Activated CD4-positive, alpha-beta T cell treated with anti-CD3 and anti-CD28 coated beads for 1 hour (primary cell): Measurements from ENCODE around the gene SPEM3.

ENCODE experiments used
- DNase-seq: peaks from one replicate; pipeline ENCODE4 v3.0.0-alpha.2; 2020

SPEM3 gene

DNA sequence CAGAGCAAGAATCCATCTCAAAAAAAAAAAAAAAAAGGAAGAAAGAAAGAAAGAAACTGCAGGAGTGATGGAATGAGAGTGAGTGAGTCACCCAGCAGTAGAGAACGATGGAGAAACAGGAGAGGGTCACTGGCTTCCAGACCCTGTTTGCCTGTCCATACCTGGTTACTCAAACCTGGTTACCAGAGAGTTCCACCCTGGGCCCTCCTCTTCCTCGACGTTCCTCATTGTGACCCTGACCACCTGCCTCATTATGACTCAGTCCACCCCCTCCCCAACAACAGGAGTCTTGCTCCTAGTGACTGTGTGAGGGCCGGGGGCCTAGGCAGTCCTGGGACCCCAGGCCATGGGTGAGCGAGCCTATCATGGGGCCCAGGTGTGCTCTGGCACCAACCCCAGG lies at the start of gene SPEM3:
Gene SPEM3 (plus strand): TSS at position 301 of the 400 bp plus-strand sequence. CDS start 46 bp downstream, at position 347.
- DNase-seq, result no peak

DNA sequence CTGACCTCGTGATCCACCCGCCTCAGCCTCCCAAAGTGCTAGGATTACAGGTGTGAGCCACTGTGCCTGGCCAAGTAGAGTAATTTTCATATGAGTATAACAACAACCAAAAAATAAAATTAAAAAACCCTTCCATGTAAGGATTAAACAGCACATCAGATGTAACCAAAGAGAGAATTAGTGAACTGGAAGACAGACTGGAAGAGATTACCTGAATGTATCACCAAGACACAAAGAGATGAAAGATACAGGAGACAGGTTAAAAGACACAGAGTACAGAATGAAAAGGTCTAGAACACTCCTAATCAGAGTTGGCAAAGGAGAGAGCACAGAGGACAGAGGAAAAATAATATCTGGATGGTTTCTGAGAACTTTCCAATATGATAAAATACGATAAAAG lies 49.5 kb upstream of the SPEM3 start:
- DNase-seq, result no peak

DNA sequence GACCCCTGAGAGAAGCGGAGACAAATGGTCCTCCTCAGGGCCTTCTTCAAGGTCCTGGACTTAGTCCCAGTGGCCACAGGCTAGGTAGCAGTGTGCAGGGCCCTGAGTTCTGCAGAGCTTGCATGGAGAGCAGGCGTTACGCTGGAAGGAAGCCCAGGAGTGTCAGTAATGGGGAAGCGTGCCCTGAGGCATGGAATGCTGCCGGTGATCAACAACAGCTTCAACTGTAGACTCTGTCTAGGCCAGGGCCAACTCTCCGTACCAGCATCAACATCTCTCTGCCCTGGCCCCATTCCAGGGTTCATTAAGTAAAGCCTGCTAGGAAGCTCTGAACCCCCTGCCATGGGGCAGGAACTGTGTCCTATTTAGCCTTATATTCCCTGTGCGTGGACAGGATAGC lies 48.3 kb upstream of the SPEM3 start:
- no peak for DNase-seq

DNA sequence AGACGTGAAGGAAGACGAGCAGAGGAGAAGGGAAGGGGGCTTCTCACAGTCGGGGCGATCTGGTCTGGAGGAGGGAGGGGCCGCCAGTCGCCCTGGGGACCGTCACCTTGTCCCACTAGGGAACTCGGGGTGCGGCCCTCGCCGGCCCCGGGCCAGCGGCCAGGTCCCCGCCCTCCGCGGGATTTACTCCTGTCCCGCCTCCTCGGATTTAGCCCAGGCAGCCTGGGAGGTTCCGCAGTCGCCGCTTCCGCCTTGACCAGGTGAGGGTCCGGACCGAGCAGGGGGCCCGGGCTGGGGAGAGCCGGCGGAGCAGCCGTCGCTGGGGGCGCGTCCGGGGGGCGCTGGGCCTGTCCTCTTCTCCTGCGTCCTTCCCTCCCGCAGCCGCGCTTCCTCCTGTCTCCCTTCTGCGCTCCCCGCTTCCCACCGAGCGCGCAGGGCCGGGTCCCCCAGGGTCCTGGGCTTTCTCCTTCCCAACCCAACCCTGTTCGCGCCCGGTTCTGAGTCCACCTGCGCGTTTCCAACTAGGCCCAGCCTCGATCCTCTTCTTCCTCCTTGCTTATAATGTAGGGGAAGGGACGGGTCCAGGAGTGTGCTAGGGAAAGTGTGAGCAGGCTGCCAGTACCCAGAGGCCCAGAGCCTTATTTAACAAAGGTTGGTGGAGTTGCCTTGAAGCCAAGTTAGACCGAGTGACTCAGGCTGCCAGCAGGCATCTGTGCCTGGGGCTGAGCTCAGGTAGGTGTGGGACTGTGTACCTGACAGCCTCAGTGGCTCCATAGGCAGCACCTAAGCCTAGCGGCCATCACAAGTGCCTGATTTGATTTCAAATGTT lies 47.6 kb upstream of the SPEM3 start, which contains the start of gene TNK1:
Gene TNK1 (plus strand): TSS at position 235 of the 829 bp plus-strand sequence. CDS start 1,838 bp downstream, outside the sequence.
- no peak for DNase-seq

DNA sequence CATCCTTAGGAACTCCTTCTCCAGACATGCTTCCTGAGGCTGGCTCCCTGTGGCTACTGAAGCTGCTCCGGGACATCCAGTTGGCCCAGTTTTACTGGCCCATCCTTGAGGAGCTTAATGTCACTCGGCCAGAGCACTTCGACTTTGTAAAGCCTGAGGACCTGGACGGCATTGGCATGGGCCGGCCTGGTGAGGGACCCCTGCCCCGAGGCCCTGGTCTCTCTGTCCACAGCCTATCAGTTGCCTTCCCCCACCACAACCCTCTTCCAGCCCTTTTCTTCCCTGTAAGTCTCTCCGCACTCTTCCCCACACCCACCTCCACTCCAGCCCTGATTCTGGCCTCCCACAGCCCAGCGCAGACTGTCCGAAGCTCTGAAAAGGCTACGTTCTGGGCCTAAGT lies 45.8 kb upstream of the SPEM3 start:
- DNase-seq, result no peak

DNA sequence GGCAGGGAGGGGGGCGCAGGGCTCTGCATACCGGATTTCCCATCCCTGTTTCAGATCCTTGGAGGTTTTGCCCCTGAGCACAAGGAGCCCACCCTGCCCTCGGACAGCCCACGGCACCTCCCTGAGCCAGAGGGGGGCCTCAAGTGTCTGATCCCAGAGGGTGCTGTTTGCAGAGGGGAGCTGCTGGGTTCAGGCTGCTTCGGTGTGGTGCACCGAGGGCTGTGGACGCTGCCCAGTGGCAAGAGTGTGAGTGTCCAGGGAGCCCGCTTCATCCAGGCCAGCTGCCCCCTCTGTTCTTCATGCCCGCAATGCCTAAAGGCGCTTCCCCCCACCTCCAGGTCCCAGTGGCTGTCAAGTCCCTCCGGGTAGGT lies 45.3 kb upstream of the SPEM3 start:
- DNase-seq, result no peak

DNA sequence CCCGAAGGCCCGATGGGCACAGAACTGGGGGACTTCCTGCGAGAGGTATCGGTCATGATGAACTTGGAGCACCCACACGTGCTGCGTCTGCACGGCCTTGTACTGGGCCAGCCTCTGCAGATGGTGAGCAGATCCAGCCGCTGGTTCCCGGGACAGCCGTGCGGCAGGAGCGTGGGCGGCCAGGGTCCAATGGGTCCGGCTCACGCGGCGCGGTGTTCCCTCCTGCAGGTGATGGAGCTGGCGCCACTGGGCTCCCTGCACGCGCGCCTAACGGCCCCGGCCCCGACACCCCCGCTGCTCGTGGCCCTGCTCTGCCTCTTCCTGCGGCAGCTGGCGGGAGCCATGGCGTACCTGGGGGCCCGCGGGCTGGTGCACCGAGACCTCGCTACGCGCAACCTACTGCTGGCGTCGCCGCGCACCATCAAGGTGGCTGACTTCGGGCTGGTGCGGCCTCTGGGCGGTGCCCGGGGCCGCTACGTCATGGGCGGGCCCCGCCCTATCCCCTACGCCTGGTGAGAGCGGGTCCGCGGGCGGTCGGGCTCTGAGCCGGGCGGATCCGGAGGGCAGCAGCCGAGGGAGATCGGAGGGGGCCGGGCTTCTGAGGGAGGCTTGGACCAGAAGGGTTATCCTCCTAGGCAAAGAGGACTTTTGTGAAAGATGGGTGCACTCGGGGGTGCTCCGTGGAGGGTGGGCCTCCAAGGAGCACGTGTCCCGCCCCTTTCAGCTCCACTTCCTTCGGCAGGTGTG lies 44.7 kb upstream of the SPEM3 start:
- DNase-seq, result peak; percentile 69

DNA sequence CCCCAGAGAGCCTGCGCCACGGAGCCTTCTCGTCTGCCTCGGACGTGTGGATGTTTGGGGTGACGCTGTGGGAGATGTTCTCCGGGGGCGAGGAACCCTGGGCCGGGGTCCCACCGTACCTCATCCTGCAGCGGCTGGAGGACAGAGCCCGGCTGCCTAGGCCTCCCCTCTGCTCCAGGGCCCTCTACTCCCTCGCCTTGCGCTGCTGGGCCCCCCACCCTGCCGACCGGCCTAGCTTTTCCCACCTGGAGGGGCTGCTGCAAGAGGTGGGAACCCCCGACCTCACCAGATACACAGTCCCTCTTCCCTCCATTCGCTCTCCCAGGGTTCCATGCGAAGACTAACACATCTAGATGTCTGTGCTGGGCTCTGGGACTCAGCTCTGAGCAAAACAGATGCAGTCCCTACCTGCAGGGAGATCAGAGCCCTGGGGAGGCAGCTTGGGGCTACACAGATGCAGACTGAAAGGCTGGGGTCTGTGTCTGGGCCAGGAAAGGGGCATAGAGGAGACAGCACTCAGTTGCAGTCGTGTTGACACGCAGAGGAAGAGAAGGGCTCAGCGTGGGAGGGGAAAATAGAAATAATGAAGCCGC lies 44.1 kb upstream of the SPEM3 start:
- DNase-seq, result no peak

DNA sequence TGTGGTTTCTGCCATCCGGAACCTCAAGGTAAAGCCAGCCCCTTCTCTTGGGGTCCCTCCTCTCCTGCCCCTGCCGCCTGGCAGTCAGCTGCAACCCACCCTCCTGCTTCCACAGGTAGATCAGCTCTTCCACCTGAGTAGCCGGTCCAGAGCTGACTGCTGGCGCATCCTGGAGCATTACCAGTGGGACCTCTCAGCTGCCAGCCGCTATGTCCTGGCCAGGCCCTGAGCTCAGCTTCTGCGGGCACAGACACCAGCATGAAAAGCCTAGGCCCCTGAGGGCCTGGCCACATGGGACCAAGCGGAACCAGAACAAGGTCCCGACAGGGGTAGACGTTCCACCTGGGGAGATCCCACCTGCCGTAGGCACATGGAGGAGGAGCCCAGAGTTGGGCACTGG lies 39.8 kb upstream of the SPEM3 start:
- no peak for DNase-seq

DNA sequence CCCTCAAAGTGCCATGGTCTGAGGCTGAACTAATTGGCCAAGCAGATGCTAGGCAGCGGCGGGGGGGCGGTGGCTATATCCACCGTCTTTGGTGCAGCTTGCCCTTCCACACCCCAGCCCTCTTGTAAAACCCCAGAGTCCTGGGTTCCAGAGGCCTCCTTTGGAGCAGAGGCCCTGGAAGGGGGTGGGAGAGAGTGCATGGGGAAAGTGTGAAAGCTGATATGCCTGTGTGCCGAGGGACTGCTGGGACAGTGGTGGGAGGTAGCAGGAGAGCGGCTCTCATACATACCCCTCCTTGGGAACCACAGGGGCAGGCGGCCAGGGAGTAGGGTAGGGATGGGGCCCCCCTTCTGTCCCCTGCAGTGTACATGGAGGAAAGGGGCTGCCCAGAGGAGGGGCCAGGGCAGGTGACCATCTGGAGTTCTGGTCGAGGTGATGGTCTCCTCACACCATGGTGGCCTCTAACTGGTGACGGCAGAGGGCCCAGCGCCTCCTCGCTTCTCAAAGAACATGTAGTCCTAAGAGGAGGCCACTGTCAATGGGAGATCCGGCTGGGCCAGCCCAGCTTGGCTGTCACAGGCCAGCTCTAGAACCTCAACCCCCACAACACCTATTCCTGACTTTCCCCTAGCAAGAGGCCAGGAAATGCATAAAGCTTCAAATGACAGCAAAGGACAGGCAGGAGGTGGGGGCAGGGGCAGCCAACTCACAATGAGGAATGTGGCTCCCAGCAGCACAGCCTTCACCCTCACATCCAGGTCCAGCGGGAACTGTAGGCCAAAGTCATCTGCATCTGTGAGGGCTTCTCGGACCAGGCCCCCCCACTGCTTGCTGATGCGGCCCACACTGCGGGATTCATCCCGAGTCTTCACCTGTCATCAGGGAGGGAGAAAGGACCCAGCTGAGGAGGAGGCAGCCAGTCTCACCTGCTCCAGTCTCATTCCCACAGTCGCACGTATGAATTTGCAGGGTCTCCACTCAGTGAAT lies 38.4 kb upstream of the SPEM3 start:
- DNase-seq, result no peak

DNA sequence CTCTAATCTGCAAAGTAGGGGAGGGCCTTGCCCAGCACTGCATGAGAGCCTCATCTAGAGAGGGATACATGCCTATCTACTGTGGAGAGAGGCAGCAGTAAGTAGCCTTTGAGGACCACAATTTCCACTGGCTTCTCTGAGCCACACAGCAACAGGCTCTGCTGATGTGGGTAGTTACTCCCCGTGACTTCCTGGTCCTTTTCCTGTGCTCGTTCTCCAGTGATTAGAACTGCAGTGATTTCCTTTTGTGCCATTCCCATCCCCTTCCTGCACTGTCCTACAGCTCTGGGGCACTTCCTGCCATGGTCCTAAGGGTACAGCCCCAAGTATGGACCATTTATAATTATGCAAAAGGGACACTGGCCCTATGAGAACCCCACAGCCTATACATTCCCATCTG lies 37.4 kb upstream of the SPEM3 start:
- DNase-seq, result no peak

DNA sequence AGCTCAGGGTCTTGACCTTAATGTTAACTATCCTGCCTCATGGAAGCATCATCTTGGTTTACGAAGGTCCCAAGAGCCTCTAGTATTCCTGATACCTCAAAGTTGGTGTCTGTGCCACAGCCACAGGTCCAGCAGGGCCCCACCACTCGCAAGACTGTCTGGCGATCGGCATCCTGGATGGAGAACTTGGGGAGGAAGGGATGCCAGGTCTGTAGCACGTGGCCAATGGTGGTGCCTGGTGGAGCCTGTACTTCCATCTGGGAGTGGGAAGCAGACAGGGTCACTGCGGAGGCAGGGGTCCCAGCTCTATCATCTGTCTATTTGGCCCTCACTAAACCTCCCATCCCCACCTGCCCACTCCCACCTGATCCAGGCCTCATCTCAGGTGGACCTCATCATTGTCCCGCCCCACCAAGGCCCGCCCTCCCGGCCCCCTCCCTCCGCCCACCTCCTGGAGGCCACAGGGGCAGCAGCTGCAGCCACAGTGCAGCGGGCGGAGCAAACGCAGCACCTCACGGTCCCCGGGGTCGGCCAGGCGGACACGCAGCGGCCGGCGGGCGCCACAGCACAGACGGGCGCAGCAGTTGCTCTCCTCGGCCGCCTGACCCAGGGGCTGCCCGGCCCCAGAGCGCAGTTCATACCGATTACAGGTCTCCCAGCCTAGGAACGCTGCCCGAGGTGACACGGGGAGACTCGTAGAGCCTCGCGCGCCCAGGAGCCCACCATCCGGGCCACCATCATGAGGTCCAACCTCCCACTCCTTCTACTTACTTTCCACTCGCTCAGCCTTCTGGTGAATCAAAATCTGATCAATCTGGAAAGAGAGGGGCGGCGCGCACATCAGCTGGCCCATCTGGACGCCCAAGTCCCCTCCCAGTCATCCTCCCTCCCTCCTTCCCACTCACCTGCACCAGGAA lies 35.7 kb upstream of the SPEM3 start:
- no peak for DNase-seq

DNA sequence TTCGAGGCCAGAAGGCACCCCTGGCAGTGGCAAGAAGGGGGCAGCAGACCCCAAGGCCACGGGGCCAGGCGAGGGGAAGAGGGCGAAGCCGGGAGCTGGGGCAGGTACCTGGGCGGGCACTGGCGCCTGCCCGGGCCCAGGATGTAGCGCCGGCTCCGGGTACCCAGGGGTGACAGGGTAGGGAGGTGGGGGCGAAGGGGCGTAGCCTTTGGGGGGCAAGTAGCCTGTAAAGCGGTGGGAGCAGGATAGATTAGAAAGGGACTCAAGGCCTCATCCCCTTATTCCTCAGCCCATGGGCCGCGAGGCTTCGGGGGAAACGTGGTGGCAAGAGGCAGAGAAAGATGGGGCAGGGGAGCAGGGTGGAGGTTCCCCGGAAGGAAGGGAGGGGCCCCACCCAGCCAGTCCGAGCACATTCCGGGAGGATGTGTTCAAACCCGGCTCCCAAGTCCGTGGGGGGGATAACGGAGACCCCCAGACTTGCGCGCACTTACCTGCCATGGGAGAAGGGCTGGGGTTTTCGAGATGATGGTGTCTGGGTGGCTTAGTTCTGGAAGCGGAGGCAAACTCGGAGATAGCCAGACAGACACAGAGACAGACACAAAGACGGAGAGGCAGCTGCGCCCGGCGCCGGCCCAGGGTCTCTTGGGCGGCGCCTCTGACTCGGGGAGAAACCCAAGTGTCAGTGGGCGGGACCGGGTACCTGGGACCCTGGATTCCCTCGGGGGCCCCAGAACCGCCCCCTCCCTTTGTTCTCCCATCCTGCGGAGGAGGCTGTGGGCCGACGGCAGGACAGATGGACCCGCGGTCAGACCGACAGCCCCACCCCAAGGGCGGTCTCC lies 34.8 kb upstream of the SPEM3 start:
- DNase-seq, result no peak

DNA sequence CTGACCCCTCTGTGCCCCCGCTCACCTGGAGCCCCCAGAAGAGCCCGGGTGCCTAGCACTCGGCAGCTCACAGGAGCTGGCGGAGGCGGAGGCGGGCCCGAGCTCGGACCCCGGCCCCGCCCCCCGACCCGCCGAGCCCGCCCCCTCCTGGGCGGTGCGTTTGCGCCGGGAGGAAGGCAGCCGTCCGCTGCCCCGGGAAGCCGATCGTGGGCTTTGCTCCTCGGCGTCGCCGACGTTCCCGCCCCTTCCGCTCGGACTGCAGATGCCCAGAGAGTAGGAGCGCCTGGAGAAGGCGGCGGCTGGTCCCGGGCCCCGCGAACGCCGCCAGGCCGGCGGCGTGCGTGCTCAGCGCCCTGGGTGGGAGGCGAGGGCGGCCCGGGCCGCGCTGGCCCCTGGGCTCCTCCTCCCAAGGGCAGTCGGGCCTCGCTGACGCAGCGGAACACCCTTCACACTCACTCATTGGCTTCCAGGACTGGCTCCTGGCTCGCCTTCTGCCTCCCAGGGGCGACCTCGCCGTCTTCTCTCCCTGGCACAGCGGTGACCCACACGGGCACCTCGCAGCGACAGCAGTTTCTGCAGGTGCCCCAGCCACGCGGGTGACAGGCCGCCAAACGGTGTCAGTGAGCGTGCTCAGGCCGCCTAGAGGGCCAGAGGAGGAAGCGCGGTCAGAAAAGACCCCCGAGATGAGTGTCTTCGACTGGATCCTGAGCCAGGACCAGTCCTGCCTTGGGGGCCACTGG lies 34.0 kb upstream of the SPEM3 start, which contains the start of gene PLSCR3:
Gene PLSCR3 (minus strand): TSS at position 74 of the 740 bp plus-strand sequence. CDS start 415 bp downstream, outside the sequence.
- DNase-seq, result peak; percentile 72

DNA sequence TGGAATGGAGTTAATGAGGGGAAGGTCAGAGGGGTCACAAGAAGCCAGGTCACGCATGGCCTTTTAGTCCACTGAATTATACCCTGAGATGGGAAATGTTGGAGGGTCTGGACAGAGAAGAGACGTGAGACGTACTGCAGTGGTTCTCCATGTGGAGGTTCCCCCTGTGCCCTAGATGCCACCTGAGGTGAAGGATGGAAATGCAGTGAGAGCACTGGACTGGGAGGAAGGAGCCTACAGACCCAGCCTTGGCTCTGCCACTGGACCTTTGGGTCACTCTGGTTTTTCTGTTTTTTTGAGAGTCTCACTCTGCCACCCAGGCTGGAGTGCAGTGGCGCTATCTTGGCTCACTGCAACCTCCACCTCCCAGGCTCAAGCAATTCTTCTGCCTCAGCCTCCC lies 32.5 kb upstream of the SPEM3 start:
- no peak for DNase-seq

DNA sequence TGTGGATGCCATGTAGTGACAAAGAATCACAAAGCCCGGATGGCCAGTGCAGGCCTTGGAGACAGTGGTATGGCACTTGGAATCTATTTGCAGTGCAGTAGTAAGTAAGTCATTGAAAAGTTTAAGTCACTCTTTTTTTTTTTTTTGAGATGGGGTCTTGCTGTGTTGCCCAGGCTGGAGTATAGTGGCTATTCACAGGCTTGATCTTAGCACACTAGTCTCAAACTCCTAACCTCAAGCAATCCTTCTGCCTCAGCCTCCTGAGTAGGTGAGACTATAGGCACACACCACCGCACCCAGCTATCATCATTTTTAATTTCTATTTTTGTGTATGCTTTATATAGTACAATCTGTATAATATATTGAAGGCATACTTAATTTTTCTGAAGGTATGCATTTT lies 30.0 kb upstream of the SPEM3 start:
- DNase-seq, result no peak

DNA sequence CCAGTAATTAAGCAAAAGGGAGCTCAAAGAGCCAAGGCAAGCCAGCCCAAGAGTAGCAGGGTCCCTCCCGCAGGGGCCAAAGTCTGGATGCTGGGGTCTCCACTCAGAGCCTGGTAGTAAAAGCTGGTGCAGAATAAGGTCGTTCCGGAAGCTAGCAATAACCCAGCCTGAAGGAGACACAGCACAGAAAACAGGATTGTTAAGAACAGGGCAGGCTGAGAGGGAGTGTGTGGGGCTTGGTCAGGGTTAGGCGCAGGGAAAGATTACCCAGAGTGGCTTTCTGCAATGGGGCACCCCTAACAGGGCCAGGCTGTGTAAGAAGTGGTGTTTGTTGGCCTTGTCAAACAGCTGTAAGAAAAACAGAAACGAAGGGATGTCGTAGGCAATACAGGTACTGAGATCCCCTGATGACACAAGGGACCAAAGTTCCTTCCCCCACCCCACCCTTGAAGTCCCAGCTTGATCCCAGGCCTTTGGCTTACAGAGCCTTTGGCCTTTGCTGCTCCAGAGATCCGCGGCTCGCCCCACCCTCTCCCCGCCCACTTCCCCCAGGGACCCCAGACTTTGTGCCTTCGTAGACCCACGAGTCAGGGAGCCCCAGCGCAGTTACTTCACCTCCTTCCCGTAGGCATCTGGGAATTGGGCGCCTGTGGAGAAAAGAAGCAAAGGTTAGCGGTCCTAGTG lies 25.5 kb upstream of the SPEM3 start:
- no peak for DNase-seq

DNA sequence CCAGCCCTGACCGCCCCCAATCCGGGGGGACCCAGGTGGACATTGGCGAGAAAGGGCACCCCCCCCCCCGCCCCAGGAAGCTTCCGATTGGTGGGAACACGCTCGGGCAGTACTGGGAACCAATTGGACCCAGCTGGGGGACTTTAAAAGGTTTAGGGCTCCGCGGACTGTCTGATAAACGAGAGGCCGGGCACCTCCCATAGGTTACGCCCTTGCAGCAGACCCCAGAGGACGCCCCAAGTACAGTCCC lies 25.0 kb upstream of the SPEM3 start:
- DNase-seq, result no peak
